Activated gamma-delta T cell treated with Interleukin-2 at 50 U/mL for 16 hours (primary cell): ENCODE measurements around the gene SLC2A9.
"Not testable (repeated sequence)": the region's sequence is repeated elsewhere in the genome, so short reads cannot be mapped to it uniquely, and the experiment has no call there.

ENCODE experiments used
- DNase-seq: peaks from one replicate; pipeline ENCODE4 v3.0.0-alpha.2; 2020

Gene SLC2A9

DNA sequence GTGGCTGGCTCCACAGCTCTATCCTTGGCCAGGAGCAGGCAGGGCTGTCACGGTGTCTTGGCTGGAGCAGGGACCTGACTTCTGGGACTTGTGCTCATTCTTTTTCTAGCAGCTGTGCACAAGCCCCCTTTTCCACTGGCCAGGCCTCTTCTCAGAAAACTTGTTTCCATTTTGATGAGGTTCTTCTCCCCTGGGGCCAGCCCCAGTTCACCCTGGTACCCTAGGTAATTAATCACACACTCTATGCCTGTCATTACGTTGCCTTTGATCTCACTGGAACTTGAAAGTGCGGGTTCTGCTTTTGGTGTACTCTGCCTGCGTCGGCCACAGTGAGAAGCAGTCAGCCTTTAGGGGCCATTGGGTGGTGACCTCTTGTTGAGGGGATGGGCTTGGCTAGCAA lies 213.2 kb downstream of the SLC2A9 start:
- DNase-seq: no peak

DNA sequence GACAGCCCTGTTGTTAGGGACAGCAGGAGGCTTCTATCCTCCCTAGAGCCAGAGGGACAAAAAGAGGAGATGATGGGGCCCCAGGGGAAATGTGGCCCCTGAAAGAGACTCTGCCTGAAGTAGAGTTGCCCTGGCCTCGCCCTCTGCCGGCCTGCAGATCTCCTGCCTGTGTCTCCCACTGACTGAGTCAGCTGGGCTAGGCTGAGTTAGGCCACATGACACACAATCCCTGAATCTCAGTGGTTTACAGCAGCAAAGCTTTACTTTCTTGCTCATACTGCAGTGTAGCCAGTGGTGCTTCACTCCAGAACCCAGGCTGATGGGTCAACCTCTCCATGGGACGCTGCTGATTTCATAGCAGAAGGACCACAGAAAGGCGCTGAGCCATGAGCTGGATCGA lies 216.4 kb downstream of the SLC2A9 start:
- no peak for DNase-seq

DNA sequence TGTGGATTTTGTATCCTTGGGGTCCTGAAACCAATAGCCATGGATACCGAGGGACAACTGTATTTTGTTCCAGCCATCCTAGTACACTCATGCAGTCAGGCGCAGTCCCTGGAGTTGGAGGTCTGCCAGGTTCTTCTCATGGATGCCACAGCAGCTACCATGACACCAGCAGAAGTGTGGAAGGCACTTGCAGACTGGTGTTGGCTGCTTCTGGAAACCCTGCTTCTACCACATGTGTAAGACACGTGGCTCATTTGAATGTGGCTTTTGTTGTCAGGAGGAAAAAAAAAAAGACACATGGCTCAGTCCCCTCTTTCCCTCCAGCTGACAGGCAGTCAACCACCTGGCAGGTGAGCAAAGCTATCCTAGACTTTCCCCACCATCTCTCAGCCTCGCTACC lies 220.4 kb downstream of the SLC2A9 start:
- no peak for DNase-seq

DNA sequence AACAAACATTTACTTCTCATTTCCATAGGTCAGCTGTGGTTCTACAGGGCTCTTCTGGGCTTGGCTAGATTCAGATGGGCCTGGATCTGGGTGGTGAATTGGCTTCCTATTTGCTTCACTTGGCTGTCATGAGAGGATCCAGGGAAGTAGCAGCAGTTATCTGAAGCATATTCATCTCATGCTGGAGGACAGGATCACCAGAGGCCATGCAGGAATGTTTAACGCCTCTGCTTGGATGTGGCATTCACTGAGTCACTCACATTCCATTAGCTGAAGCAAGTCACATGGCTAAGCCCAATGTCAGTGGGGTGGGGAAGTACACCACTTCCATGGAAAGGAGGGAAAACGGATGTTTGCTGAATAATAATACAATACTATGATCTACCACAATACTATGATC lies 224.7 kb downstream of the SLC2A9 start:
- DNase-seq: not testable (repeated sequence)

DNA sequence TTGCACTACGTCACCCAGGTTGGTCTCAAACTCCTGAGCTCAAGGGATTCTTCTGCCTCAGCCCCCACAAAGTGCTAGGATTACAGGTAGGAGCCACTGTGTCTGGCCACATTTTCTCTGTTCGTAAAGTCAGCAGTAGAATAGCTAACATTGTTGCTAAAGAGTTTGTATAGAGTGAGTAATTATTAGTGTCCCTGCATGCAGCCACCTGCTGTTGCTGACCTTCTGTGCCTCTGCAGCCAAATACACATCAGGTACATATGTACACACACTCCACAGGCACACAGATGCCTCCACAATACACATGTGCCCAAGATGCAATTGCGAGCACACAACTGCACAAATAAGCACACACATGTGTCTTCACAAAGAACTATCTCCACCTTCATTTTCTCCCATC lies 228.9 kb downstream of the SLC2A9 start:
- no peak for DNase-seq

DNA sequence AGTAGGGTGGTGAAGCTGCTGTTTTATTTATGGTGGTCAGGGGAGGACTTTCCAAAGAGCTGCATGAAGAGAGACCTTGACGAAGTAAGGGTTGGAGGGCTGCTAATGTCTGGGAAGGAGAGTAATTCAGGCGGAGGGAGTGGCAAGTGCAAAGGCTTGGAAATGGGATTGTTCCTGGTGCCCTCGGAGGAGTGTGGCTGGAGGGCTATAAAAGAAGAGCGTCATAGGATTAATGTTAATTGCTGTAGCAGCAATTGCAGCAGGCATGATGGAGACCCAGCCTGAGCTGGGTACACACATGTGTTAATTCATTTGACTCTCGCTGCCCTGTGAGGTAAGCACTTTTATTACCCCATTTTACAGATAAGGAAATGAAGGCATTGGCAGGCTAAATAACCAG lies 235.4 kb downstream of the SLC2A9 start:
- DNase-seq: not testable (repeated sequence)

DNA sequence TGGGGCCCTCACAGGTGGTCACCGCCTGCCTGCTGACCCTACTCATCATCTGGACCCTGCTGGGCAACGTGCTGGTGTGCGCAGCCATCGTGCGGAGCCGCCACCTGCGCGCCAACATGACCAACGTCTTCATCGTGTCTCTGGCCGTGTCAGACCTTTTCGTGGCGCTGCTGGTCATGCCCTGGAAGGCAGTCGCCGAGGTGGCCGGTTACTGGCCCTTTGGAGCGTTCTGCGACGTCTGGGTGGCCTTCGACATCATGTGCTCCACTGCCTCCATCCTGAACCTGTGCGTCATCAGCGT lies 239.2 kb downstream of the SLC2A9 start:
- no peak for DNase-seq

DNA sequence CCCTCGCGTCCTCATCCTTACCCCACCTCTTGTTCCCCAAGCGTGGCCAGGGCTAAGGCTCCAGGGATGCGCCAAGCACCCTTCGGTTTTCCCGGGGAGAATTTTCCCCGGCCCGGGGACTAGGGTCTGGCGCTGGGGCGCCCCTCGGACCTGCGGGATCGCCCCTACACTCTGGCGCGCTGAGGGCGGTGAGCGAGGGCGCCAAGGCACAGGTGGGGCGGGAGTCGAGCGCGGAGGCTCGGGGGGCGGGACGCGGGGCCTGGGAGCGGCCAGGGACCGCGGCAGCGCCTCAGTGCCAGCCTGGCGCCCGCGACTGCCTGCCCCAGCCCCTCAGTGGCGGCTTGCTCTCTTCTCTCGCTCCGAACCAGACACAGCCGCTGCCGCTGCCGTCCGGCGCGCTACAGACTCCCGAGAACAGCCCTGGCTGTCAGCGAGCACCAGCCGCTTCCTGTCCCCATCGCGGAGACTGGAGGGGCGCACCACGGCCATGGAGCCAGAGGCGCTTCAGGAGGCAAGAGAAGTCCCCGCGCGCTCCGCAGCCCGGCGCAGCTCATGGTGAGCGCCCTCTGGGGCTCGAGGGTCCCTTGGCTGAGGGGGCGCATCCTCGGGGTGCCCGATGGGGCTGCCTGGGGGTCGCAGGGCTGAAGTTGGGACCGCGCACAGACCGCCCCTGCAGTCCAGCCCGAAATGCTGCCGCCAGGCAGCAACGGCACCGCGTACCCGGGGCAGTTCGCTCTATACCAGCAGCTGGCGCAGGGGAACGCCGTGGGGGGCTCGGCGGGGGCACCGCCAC lies 239.8 kb downstream of the SLC2A9 start, which contains the start of gene DRD5:
Gene DRD5, plus strand, starts transcription at position 292 of the 793 bp plus-strand sequence. Its CDS starts 396 bp downstream, at position 688.
- DNase-seq: no peak
